CD4-positive, alpha-beta T cell (primary cell): ENCODE data around the gene DHH. TPM values are rescaled to one million over a fixed set of nuclear protein-coding genes. Genes with fewer than 3 reads are reported as not detected.

ENCODE experiments used
- ATAC-seq: fragments of 200-7000 bp; cut with Tn5 transposase; one replicate; pipeline ENCODE4 v1.10.0; 2022; ENCODE audit warnings: mild to moderate bottlenecking; ENCODE audit not compliant: poor library complexity
- CTCF ChIA-PET: fragments of 350-600 bp; sonication (Branson Sonifier 250); formaldehyde crosslinking; loops from one replicate; lab custom pipeline; 2021; ENCODE audit warnings: antibody characterized with exemption, inconsistent platforms; lab: Charles Lee
- POLR2A ChIA-PET: fragments of 350-600 bp; sonication (Branson Sonifier 250); formaldehyde crosslinking; loops from one replicate; lab custom pipeline; 2021; ENCODE audit warnings: antibody characterized with exemption, inconsistent platforms; lab: Charles Lee
- DNase-seq, 14 experiments: peaks; one replicate each; pipeline ENCODE4 v3.0.0-alpha.2; 2013 to 2020; ENCODE audit warnings: mixed read lengths in 2 of 14
- H3K27ac ChIP-seq, 2 donors: one replicate each; pipeline versions ENCODE4 v1.5.1 to v1.7.0; 2013; ENCODE audit warnings: low read length in 2 of 2, low read depth in 1 of 2, mild to moderate bottlenecking in 1 of 2
- H3K27me3 ChIP-seq, 2 experiments: 1 replicate in 1 of 2; 2 replicates in 1 of 2; pipeline versions ENCODE4 v1.6.1 to v1.7.0; 2013; ENCODE audit warnings: low read length in 2 of 2, control low read depth in 1 of 2, mild to moderate bottlenecking in 1 of 2, moderate library complexity in 1 of 2; ENCODE audit not compliant: insufficient read depth in 2 of 2, control insufficient read depth in 1 of 2
- H3K36me3 ChIP-seq: one replicate; pipeline ENCODE4 v1.6.1; 2013; ENCODE audit warnings: low read length, control low read depth; ENCODE audit not compliant: insufficient read depth
- H3K4me1 ChIP-seq: one replicate; pipeline ENCODE4 v1.6.1; 2013; ENCODE audit warnings: low read length, control low read depth; ENCODE audit not compliant: insufficient read depth
- H3K4me3 ChIP-seq: one replicate; pipeline ENCODE4 v1.5.1; 2013; ENCODE audit warnings: mild to moderate bottlenecking, low read length, moderate library complexity
- H3K9me3 ChIP-seq, 2 experiments: 1 replicate in 1 of 2; 2 replicates in 1 of 2; pipeline versions ENCODE4 v1.6.1 to v1.7.0; 2013; ENCODE audit warnings: low read length in 2 of 2, mild to moderate bottlenecking in 2 of 2, control low read depth in 1 of 2, moderate library complexity in 1 of 2; ENCODE audit not compliant: control insufficient read depth in 1 of 2, insufficient read depth in 1 of 2
- H3K27ac Mint-ChIP-seq: one replicate; pipeline ENCODE4 v1.8.0; 2020; ENCODE audit warnings: mixed read lengths
- H3K27me3 Mint-ChIP-seq: one replicate; pipeline ENCODE4 v1.8.0; 2021; ENCODE audit warnings: mixed read lengths
- H3K36me3 Mint-ChIP-seq: one replicate; pipeline ENCODE4 v1.8.0; 2021; ENCODE audit warnings: low read depth, mixed read lengths
- H3K4me1 Mint-ChIP-seq: one replicate; pipeline ENCODE4 v1.8.0; 2021; ENCODE audit warnings: low read depth, mixed read lengths
- H3K4me3 Mint-ChIP-seq: one replicate; pipeline ENCODE4 v1.8.0; 2020; ENCODE audit warnings: mild to moderate bottlenecking, mixed read lengths
- H3K9me3 Mint-ChIP-seq: one replicate; pipeline ENCODE4 v1.8.0; 2020; ENCODE audit warnings: mixed read lengths
- CTCF ChIP-seq: fragments of 200-600 bp; IDR thresholded peaks from one replicate; pipeline ENCODE4 v1.8.0; 2022; ENCODE audit warnings: antibody characterized with exemption, mild to moderate bottlenecking
- intact Hi-C, 2 experiments: fragments of 100-400 bp; cut with DNase I in 1 of 2; cut with micrococcal nuclease in 1 of 2; formaldehyde crosslinking; loops; one replicate each; pipeline versions ENCODE4 v1.15.1 to v1.9.0; 2023 to 2025; cut with DNase I, micrococcal nuclease
- total RNA-seq, 174 experiments: library from RNA in 2 of 174; stranded (reverse) in 2 of 174; gene quantifications; one replicate each; pipeline ENCODE4 v1.2.3 and lab custom pipeline; 2021 to 2026

The DHH gene
- total RNA-seq, 2 experiments from 2014 or later = 0.71 to 1.1 TPM

- Histone ChIP-seq H3K9me3 (no peaks in the 10 kb centered on the region), H3K4me3 (no peak overlapping the region), H3K4me1 (peaks cover 11% of the 10 kb centered on the region), H3K27ac (no peak overlapping the region), H3K36me3 (peaks cover 98% of the 10 kb centered on the region), H3K27me3 (no peaks in the 10 kb centered on the region)
- CTCF ChIA-PET = no interaction called here
- no peak overlapping the region for H3K4me3 Mint-ChIP-seq
- TF ChIP-seq CTCF = no peak
- peaks cover 94% of the 10 kb centered on the region for H3K36me3 Mint-ChIP-seq
- intact Hi-C loops = loop anchor here in 1 of 2 experiments (2.0 kb wide), 1 partner anchor 45 kb away; no protein-coding TSS in a partner anchor
- peaks cover 6% of the 10 kb centered on the region for H3K4me1 Mint-ChIP-seq
- POLR2A ChIA-PET = no interaction called here
- H3K27ac Mint-ChIP-seq = no peak overlapping the region
- DNase-seq (no peak), ATAC-seq (no peak)
- H3K27me3 Mint-ChIP-seq = no peaks in the 10 kb centered on the region
- H3K9me3 Mint-ChIP-seq = no peaks in the 10 kb centered on the region
Measured at GRCh38 chr12:49041881-49042484, 52.6 kb downstream of the DHH start.

- H3K36me3 ChIP-seq = peaks cover 96% of the 10 kb centered on the region
- no peak overlapping the region for H3K27ac ChIP-seq
- peaks cover 6% of the 10 kb centered on the region for H3K4me1 Mint-ChIP-seq
- peaks cover 93% of the 10 kb centered on the region for H3K36me3 Mint-ChIP-seq
- ChIA-PET POLR2A (no interaction called here), CTCF (interaction anchor here (0.9 kb wide), 1 partner anchor 23 kb away, joined by 3 read pairs; no protein-coding TSS in a partner anchor)
- no peak overlapping the region for H3K4me3 Mint-ChIP-seq
- DNase-seq (no peak), ATAC-seq (no peak)
- H3K27me3 Mint-ChIP-seq = no peaks in the 10 kb centered on the region
- no peak for TF ChIP-seq CTCF
- H3K27me3 ChIP-seq = no peaks in the 10 kb centered on the region
- H3K4me3 ChIP-seq = no peak overlapping the region
- no peaks in the 10 kb centered on the region for H3K9me3 ChIP-seq
- H3K9me3 Mint-ChIP-seq = no peaks in the 10 kb centered on the region
- intact Hi-C loops = no loop called here
- peaks cover 11% of the 10 kb centered on the region for H3K4me1 ChIP-seq
- no peak overlapping the region for H3K27ac Mint-ChIP-seq
Measured at GRCh38 chr12:49041036-49041880, 53.3 kb downstream of the DHH start.

- H3K9me3 Mint-ChIP-seq = no peaks in the 10 kb centered on the region
- H3K4me3 ChIP-seq = no peak overlapping the region
- H3K4me3 Mint-ChIP-seq = no peak overlapping the region
- ChIA-PET POLR2A (no interaction called here), CTCF (interaction anchor here (0.9 kb wide), 1 partner anchor 24 kb away, joined by 3 read pairs; no protein-coding TSS in a partner anchor)
- TF ChIP-seq CTCF = no peak
- intact Hi-C loops = no loop called here
- peaks cover 6% of the 10 kb centered on the region for H3K4me1 Mint-ChIP-seq
- H3K9me3 ChIP-seq = no peaks in the 10 kb centered on the region
- no peaks in the 10 kb centered on the region for H3K27me3 ChIP-seq
- H3K27me3 Mint-ChIP-seq = no peaks in the 10 kb centered on the region
- peaks cover 92% of the 10 kb centered on the region for H3K36me3 Mint-ChIP-seq
- peaks cover 11% of the 10 kb centered on the region for H3K4me1 ChIP-seq
- H3K27ac Mint-ChIP-seq = no peak overlapping the region
- ATAC-seq (no peak), DNase-seq (no peak)
- no peak overlapping the region for H3K27ac ChIP-seq
- peaks cover 88% of the 10 kb centered on the region for H3K36me3 ChIP-seq
Measured at GRCh38 chr12:49040364-49040855, 54.2 kb downstream of the DHH start.
